ENCODE data around the gene ATPAF2.
"Not testable (repeated sequence)": the region's sequence is repeated elsewhere in the genome, so short reads cannot be mapped to it uniquely, and the experiment has no call there.

The ATPAF2 gene

GRCh38 chr17:18004884-18005305 lies 34.1 kb downstream of the ATPAF2 start:
- DNase-seq (ENCODE audit: low spot score): no peak
- TF ChIP-seq CTCF (IDR thresholded peaks at IDR 0.05; ENCODE audit: extremely low read depth, missing control alignments): no peak

- TF ChIP-seq CTCF (IDR thresholded peaks at IDR 0.05; ENCODE audit: extremely low read depth, missing control alignments): no peak
- DNase-seq (ENCODE audit: low spot score): no peak
Measured at GRCh38 chr17:18004345-18004744, 34.6 kb downstream of the ATPAF2 start.

GRCh38 chr17:18002171-18002570 lies 36.8 kb downstream of the ATPAF2 start:
- no peak for DNase-seq (ENCODE audit: low spot score)
- no peak for TF ChIP-seq CTCF (IDR thresholded peaks at IDR 0.05; ENCODE audit: extremely low read depth, missing control alignments)

- no peak for DNase-seq (ENCODE audit: low spot score)
- no peak for TF ChIP-seq CTCF (IDR thresholded peaks at IDR 0.05; ENCODE audit: extremely low read depth, missing control alignments)
Measured at GRCh38 chr17:18000030-18000408, 38.9 kb downstream of the ATPAF2 start.

- no peak for DNase-seq (ENCODE audit: low spot score)
- TF ChIP-seq CTCF (IDR thresholded peaks at IDR 0.05; ENCODE audit: extremely low read depth, missing control alignments): no peak
Measured at GRCh38 chr17:17999364-18000029, 39.5 kb downstream of the ATPAF2 start.

GRCh38 chr17:17998934-17999333 lies 40.0 kb downstream of the ATPAF2 start:
- DNase-seq (ENCODE audit: low spot score): no peak
- no peak for TF ChIP-seq CTCF (IDR thresholded peaks at IDR 0.05; ENCODE audit: extremely low read depth, missing control alignments)

- DNase-seq (ENCODE audit: low spot score): not testable (repeated sequence)
Measured at GRCh38 chr17:17995887-17996286, 43.1 kb downstream of the ATPAF2 start.
